NB4 (cell line): ENCODE measurements around the gene RDM1.

Experiments used
- CTCF ChIP-seq: IDR thresholded peaks from one replicate; pipeline ENCODE4 v1.5.1; 2012; ENCODE audit warnings: low read depth, low read length
- POLR2A ChIP-seq: IDR thresholded peaks from 2 replicates; pipeline ENCODE4 v1.6.1; 2011; ENCODE audit warnings: mild to moderate bottlenecking; ENCODE audit not compliant: insufficient read length; ENCODE audit errors: extremely low read depth

- TF ChIP-seq CTCF (no peak), POLR2A (no peak)
Observed at GRCh38 chr17:35898283-35899070, 32.1 kb downstream of the RDM1 start.
